Forelimb muscle (tissue), 1 donor: ENCODE data around the gene FSTL4. TPM values are rescaled to one million over a fixed set of nuclear protein-coding genes. Genes with fewer than 3 reads are reported as not detected.

Experiments
- DNase-seq: peaks from one replicate; pipeline ENCODE4 v3.0.0-alpha.2; 2013; ENCODE audit warnings: low read depth
- polyA plus RNA-seq: library from polyadenylated mRNA; unstranded; fragments of 120-200 nt; gene quantifications from one replicate; pipeline ENCODE4 v1.2.1, GENCODE V29; 2013; ENCODE audit not compliant: insufficient read length

Gene FSTL4
- polyA plus RNA-seq, 1 donor = 3.6 TPM

DNA sequence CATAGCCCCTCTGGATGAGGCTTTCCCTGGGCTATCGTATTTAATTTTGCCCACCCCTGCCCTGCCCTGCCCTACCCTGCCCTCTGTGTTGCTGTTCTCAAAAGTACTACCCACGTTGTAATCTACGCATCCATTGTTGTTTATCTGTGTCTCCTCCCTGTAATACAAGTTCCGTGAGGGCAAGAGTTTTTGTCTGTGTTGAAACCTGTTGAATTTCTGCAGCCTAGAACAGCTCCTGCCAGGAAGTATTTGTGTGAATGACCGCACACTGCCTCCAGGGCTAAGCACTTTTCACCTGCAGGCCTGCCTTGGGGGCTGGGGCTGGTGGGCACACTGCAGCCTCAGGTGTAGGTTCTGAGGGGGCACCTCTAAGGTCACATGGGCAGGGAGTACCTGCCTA lies 315.7 kb downstream of the FSTL4 start:
- no peak for DNase-seq

- no peak for DNase-seq
These were observed 316.8 kb downstream of the FSTL4 start for GRCh38 chr5:133295520-133295919.

GRCh38 chr5:133294380-133294779 lies 318.0 kb downstream of the FSTL4 start:
- DNase-seq = no peak

DNA sequence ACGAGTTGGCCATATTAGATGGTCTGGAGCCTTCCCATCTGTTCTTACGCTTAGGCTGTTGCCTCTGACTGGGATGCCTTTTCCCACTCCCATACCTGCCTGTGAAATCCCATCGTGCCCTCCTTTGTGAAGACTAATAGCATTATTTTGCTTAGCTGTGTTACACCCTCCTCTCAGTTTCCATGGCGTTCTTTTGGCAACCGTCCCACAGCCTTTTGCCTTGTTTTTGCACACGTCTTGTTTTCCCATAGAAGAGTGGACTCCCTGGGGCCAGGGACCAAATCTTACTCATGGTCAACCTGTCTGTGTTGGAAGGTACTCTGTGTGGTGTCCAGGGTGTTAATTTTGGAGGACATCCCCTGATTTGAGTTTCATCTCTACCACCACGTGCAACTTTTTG lies 318.4 kb downstream of the FSTL4 start:
- no peak for DNase-seq

- no peak for DNase-seq
These were observed 320.0 kb downstream of the FSTL4 start for GRCh38 chr5:133292300-133292699.

GRCh38 chr5:133291524-133291923 lies 320.8 kb downstream of the FSTL4 start:
- DNase-seq = no peak

DNA sequence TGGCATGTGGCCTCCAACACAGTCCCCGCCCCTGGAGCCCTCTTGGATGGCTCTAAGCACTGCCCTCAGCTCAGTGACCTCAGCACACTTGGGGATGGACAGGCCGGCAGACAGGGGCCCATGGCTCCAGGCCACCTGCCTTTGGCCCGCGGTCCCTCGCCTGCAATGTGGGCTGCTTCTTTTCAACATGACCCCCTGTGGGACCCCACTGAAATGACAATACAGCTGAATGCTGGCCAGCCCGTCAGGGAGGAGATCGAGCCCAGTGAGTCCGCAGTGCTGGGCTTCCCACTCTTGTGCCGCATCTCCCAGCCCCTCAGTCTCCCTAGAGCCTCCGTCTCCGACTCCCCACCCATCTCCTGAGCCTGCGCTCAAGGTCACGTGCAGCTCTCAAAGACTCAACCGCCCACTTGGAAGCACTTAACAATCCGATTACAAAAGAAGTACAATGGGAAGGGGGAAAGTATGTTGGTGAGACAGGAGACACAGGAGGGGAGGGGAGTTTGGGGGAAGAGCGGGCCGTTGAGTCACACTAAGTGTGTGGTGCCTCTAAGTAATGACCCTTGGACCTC lies 321.6 kb downstream of the FSTL4 start:
- no peak for DNase-seq

DNA sequence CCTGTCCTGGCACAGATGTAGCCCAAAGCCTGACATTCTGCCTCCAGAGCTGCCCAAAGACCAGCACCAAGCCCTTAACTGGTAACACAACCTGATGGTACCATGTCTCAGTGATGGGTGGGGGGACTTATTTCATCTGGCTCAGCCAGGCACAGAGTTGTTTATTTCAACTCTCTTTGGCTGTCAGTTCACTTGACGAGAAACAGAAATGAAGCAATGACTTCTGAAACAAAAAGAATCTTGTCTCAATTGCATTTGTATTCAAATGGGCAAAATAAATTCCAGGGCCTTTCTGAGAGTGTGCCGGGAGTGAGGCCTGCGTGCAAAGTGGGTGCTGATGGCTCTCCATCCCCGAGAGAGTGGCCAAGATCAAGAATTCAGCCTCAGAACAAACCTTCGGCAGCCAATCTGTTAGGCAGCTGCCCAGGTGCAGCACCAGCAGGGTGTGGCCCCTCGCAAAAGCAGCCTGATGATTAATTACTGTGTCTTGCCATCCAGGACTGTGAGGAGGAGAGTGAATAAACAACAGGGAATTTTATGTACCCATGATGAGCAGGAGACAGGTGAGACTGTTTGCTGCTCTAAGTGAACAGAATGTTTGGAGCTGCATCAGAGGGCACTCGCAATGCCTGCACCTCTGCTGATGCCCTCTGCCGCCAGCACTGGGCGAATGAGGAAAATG lies 322.5 kb downstream of the FSTL4 start:
- DNase-seq = no peak

GRCh38 chr5:133287500-133287899 lies 324.8 kb downstream of the FSTL4 start:
- no peak for DNase-seq

GRCh38 chr5:133286483-133286882 lies 325.9 kb downstream of the FSTL4 start:
- no peak for DNase-seq

DNA sequence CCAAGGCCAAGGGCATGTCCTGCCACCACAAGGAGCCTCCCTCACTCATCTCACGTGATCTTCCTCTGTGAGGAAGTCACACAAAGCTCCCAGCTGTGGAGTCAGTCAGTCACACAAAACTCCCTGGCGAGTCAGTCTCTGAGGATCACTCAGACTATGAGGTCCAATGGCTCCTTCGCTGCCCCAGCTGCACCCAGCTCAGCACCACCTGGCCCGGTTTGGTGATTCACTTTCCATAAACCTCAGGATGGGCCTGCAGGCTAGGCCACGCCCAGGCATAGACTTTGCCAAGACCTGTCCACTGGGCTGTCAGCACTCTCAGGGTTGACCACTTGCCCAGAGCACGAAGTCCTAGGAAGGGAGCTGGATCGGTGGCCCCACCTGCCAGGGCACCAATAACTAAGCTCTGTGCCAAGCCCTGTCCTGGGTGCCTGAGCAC lies 326.7 kb downstream of the FSTL4 start:
- no peak for DNase-seq

GRCh38 chr5:133284306-133284705 lies 328.0 kb downstream of the FSTL4 start:
- DNase-seq = no peak

DNA sequence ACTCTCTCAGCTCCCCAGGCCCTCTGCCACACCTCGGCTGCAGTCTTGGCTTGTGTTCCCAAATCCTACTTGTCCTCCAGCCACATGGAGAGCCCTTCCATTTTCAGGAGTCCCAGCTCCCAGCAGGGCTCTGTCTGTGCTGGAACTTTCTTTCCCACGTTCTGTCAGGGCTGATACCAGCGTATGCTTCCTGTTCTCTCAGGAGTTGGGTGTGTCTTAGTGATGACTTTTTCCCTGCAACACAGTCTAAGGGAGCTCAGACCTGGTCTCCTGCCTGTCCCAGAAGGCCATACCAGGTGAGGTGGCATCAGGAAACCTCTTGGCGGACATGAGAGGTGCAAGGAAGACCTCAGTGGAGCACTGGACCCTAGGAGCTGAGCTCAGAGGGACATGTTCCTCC lies 334.0 kb downstream of the FSTL4 start:
- no peak for DNase-seq

- no peak for DNase-seq
These were observed 334.6 kb downstream of the FSTL4 start for GRCh38 chr5:133277744-133278143.

DNA sequence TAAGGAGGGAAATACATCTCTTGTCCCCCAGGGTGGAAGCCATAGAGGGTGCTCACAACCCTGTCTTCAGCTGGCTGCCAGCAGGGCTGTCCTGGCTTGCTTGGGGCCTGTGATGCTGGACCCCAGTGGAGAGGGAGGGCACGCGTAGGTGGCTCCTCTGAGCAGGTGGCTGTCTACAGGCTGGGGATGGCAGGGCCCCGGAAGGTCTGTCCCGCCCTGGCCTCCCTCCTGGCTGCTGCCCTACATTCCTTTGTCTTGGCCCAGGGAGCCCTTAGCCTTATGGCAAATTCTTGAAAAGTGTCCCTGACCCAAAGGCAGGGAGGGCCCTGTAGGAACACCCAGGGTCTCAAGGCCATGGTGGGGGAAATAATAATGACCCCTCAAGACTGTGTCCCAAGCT lies 336.2 kb downstream of the FSTL4 start:
- no peak for DNase-seq

DNA sequence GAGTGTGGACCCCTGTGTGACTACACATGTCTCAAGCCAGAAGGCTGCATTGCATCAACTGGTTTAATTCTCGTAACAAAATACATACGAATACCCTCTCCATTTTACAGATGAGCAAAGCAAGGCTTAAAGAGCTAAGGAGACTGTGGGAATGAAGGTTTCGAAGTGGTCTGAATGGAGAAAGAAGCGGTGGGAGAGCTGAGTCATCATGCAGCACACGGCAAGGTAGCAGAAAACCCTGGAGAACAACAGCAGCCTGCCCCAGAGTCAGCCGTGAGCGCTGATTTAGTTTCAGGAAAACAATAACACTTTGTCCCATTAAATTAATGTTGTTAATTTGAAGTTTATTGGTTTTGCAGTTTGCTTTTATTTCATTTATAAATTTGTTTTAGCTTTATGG lies 336.7 kb downstream of the FSTL4 start:
- no peak for DNase-seq

DNA sequence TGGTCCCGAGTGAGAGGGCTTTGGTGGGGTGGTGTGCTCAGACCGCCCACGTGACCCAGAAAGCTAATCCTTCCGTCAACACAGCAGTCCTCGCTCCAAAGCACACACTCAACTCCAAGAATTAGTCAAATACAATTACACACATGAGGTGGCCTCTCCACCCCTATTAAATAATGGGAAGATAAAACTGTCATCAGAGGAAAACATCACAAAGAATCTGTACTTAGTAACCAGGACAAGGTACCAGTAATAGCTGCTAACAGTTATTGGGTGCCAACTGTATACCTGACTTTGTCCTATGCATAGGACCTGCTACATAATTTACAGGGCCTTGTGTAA lies 337.8 kb downstream of the FSTL4 start:
- DNase-seq = no peak

GRCh38 chr5:133273661-133274596 lies 338.4 kb downstream of the FSTL4 start:
- DNase-seq = no peak

GRCh38 chr5:133272345-133272744 lies 340.0 kb downstream of the FSTL4 start:
- no peak for DNase-seq

DNA sequence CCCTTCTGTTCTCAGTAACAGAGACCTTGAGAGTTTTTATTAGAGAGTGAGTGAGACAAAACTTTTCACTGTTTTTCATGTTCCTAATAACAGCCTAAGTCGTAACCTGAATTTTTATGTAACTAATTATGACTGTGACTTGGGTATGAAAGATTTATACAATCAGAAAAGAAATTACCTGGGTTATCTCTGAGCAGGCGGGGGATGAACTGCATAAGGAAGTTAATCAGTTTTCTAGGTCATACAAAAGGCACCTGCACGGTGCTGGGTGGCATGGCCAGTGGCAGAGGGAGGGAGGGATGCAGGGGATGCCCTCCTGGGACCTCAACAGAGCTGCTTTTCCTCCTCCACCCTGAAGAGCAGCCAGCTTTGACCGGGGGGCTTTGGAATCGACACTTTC lies 340.7 kb downstream of the FSTL4 start:
- no peak for DNase-seq

DNA sequence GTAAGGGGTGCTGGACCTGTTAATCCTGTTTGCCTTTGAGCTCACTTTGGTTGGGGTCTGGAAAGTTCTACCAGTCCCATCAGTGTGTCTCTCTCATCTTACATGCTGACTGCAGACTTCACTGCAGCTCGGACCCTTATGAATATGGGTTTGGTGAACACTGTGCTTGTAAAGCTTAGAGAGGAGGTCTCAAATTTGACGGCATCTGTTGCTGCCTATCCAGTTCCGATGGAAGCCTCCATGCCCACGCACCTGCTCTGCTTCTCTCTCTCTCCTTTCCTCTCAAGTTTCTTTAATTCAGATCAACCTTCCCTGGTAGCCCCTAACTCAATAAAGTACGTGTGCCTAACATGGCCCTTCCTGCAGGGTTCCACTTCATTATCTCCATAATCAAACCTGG lies 342.6 kb downstream of the FSTL4 start:
- DNase-seq = no peak

DNA sequence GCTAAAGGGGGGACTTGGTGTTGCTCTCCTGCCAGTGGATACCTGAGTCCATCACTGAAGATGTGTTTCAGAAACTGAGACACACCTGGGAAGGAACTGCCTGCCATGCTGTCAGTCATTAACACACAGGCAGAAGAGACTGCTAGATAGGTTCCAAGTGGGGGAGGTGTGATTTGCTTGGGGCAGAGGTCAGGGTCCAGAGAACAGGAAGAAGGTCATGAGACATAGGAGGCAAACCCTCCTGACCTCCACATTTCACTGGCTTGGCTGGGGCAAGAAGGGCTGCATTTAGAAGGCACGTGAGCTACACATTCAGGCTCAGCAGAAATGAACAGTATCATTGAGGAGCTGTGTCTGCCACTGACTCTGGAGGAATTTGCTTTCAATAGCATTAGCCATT lies 344.7 kb downstream of the FSTL4 start:
- DNase-seq = no peak

DNA sequence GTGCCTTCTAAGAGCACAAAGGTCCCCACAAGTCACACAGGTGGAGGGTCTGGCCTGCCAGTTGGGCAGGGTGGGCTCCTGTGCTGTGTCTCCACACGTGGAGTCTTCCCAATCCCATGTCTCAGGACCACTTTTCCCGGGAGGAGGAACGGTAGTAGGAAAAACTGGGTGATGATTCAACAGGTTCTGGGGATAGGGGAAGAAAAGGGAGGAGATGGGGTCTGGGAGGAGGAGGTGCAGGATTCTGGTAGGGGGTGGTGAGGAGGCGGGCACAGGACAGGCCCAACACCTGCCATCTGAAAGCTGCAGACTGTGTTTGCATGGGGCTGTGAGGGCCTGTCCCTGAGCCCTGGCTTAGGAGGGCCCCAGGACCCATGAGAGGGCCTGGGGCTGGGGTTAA lies 345.4 kb downstream of the FSTL4 start:
- no peak for DNase-seq
